Measurements from ENCODE around the gene PPP1R2C. TPM values are rescaled to one million over a fixed set of nuclear protein-coding genes. Genes with fewer than 3 reads are reported as not detected.

Gene PPP1R2C
- total and polyA plus RNA-seq, 2 of the 4 experiments (the other 2 are of a cell fraction), result not detected

DNA sequence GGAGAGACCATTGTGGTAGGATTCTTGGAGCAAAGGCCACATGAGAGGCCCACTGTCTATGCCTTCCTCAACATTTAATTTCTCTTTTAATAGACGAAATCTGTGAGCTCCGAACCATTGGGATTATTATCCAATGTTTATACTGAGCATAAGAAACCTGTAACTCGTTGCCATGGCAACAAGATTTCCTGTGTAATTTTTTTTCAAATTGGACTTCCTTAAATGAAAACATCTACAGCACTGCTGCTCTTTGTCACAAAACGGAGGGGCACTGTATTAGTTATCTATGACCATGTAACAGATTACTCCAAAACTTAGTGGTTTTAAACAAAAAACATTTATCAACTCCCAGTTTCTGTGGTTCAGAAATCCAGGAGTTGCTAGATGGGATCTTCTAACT lies 38.7 kb downstream of the PPP1R2C start:
- no peaks in the 10 kb centered on the region for H3K9me3 ChIP-seq (ENCODE audit: control insufficient read depth, insufficient read depth, low read length)
- no peaks in the 10 kb centered on the region for H3K79me1 ChIP-seq (ENCODE audit: low read depth in 1 of 2, low read length in 2 of 2)
- POLR2A ChIA-PET (ENCODE audit: unreplicated experiment), result no interaction called here
- no peak overlapping the region for H3K9ac ChIP-seq (ENCODE audit: low read depth, low read length)
- dilution Hi-C loops (cut with HindIII; ENCODE audit: low sequenced_read_pairs, unreplicated experiment), result no loop called here
- no peak overlapping the region for H2BK5ac ChIP-seq (ENCODE audit: low read depth, low read length, poor library complexity, severe bottlenecking)
- no peak overlapping the region for H3K4ac ChIP-seq (ENCODE audit: low read depth, low read length)
- CTCF ChIA-PET, result interaction anchor here (0.7 kb wide), 1 partner anchor 698 kb away, joined by 4 read pairs; no protein-coding TSS in a partner anchor
- H3K27ac ChIP-seq (ENCODE audit: insufficient read depth, low read length), result no peak overlapping the region
- no TSS peak for BruUV-seq (replicated peaks)
- no peaks in the 10 kb centered on the region for H3K4me1 ChIP-seq (ENCODE audit: control insufficient read depth, insufficient read depth, low read length)
- no peak overlapping the region for H2BK120ac ChIP-seq (ENCODE audit: low read depth, low read length)
- H3K18ac ChIP-seq (ENCODE audit: low read depth, low read length), result no peak overlapping the region
- H3K23ac ChIP-seq (ENCODE audit: low read depth, low read length), result no peak overlapping the region
- no peak overlapping the region for H4K91ac ChIP-seq (ENCODE audit: insufficient read depth, low read depth, low read length)
- H3K36me3 ChIP-seq (ENCODE audit: control insufficient read depth, insufficient read depth, low read length), result no peaks in the 10 kb centered on the region
- H2AK9ac ChIP-seq (replicated peaks; ENCODE audit: low read depth, low read length, poor library complexity), result no peak overlapping the region
- H2BK20ac ChIP-seq (ENCODE audit: low read depth, low read length), result no peak overlapping the region
- no peaks in the 10 kb centered on the region for H3K9me1 ChIP-seq (ENCODE audit: insufficient read depth, low read length)
- no peak overlapping the region for H2AFZ ChIP-seq (replicated peaks; ENCODE audit: low read length, poor library complexity)
- ATAC-seq (ENCODE audit: low read depth), result no peak
- intact Hi-C loops (cut with micrococcal nuclease), result no loop called here
- H3K4me3 ChIP-seq (ENCODE audit: insufficient read depth, low read depth, low read length), result no peak overlapping the region
- H3K14ac ChIP-seq (replicated peaks; ENCODE audit: low read depth, low read length), result no peak overlapping the region
- H3K4me2 ChIP-seq (ENCODE audit: low read depth, low read length), result no peak overlapping the region
- H4K8ac ChIP-seq (ENCODE audit: low read depth in 2 of 2, low read length in 2 of 2), result no peak overlapping the region
- no peak overlapping the region for H3K56ac ChIP-seq (ENCODE audit: extremely low read depth, insufficient read depth, low read length)
- no peaks in the 10 kb centered on the region for H4K20me1 ChIP-seq (ENCODE audit: insufficient read depth, low read length)
- in situ Hi-C loops (cut with MboI; ENCODE audit: low sequenced_read_pairs), result loop anchor here (25.0 kb wide), 1 partner anchor 952 kb away; no protein-coding TSS in a partner anchor
- WGBS, 2 experiments (ENCODE audit: extremely low coverage in 2 of 2, insufficient read length in 1 of 2), result 60% methylated on average over 1 of the region's 4 CpGs; no CpG with 5 or more reads in 1 of the 2 experiments
- no peaks in the 10 kb centered on the region; the same call in 1 of the 2 replicates for H3K27me3 ChIP-seq (ENCODE audit: control insufficient read depth, insufficient read depth, low read length)
- TF ChIP-seq POLR2A (IDR thresholded peaks at IDR 0.05; ENCODE audit: low read depth, low read length) (no peak), MAFK (IDR thresholded peaks at IDR 0.05; ENCODE audit: low read depth, low read length) (no peak), SMC3 (IDR thresholded peaks at IDR 0.05; ENCODE audit: low read depth, low read length) (no peak), RCOR1 (IDR thresholded peaks at IDR 0.05; ENCODE audit: insufficient replicate concordance, low read length) (no peak), CHD1 (IDR thresholded peaks at IDR 0.05; ENCODE audit: low read depth, low read length) (no peak), NFE2L2 (IDR thresholded peaks at IDR 0.05; ENCODE audit: low read depth, low read length) (no peak), FOS (IDR thresholded peaks at IDR 0.05; ENCODE audit: low read depth, low read length) (no peak), RAD21 (IDR thresholded peaks at IDR 0.05; ENCODE audit: low read length) (no peak), CEBPB (IDR thresholded peaks at IDR 0.05; ENCODE audit: low read depth, low read length) (no peak), MXI1 (IDR thresholded peaks at IDR 0.05; ENCODE audit: borderline replicate concordance, low read depth, low read length) (no peak), RFX5 (IDR thresholded peaks at IDR 0.05; ENCODE audit: low read depth, low read length) (no peak), BHLHE40 (IDR thresholded peaks at IDR 0.05; ENCODE audit: low read depth, low read length) (no peak), MAZ (IDR thresholded peaks at IDR 0.05; ENCODE audit: borderline replicate concordance, low read depth, low read length) (no peak)
- TF ChIP-seq, protein P1, sequence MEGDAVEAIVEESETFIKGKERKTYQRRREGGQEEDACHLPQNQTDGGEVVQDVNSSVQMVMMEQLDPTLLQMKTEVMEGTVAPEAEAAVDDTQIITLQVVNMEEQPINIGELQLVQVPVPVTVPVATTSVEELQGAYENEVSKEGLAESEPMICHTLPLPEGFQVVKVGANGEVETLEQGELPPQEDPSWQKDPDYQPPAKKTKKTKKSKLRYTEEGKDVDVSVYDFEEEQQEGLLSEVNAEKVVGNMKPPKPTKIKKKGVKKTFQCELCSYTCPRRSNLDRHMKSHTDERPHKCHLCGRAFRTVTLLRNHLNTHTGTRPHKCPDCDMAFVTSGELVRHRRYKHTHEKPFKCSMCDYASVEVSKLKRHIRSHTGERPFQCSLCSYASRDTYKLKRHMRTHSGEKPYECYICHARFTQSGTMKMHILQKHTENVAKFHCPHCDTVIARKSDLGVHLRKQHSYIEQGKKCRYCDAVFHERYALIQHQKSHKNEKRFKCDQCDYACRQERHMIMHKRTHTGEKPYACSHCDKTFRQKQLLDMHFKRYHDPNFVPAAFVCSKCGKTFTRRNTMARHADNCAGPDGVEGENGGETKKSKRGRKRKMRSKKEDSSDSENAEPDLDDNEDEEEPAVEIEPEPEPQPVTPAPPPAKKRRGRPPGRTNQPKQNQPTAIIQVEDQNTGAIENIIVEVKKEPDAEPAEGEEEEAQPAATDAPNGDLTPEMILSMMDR (conservative IDR thresholded peaks at IDR 0.05; ENCODE audit: low read depth, low read length), result no peak
- TF ChIP-seq, protein P2, sequence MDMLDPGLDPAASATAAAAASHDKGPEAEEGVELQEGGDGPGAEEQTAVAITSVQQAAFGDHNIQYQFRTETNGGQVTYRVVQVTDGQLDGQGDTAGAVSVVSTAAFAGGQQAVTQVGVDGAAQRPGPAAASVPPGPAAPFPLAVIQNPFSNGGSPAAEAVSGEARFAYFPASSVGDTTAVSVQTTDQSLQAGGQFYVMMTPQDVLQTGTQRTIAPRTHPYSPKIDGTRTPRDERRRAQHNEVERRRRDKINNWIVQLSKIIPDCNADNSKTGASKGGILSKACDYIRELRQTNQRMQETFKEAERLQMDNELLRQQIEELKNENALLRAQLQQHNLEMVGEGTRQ (IDR thresholded peaks at IDR 0.05; ENCODE audit: low read depth, low read length), result no peak
- TF ChIP-seq, protein P3, sequence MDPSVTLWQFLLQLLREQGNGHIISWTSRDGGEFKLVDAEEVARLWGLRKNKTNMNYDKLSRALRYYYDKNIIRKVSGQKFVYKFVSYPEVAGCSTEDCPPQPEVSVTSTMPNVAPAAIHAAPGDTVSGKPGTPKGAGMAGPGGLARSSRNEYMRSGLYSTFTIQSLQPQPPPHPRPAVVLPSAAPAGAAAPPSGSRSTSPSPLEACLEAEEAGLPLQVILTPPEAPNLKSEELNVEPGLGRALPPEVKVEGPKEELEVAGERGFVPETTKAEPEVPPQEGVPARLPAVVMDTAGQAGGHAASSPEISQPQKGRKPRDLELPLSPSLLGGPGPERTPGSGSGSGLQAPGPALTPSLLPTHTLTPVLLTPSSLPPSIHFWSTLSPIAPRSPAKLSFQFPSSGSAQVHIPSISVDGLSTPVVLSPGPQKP (IDR thresholded peaks at IDR 0.05; ENCODE audit: borderline replicate concordance, low read depth, low read length), result no peak
- DNase-seq, result no peak
- no peak overlapping the region for H2AK5ac ChIP-seq (ENCODE audit: low read depth, low read length)
- H4K5ac ChIP-seq (ENCODE audit: low read depth, low read length), result no peak overlapping the region
- H2BK15ac ChIP-seq (ENCODE audit: low read depth, low read length), result no peak overlapping the region
